GM08714 (cell line): Measurements from ENCODE around the gene GPR17.

ENCODE experiments used
- H3K4me3 ChIP-seq: fragments of 200-500 bp; sonication (Bioruptor generic); 2 replicates; pipeline ENCODE4 v1.5.1; 2014; ENCODE audit warnings: mild to moderate bottlenecking, low read length, inconsistent platforms
- ZNF274 ChIP-seq: IDR thresholded peaks from 2 replicates; pipeline ENCODE4 v1.6.1; 2012; ENCODE audit warnings: mild to moderate bottlenecking, low read depth, low read length

Gene GPR17

DNA sequence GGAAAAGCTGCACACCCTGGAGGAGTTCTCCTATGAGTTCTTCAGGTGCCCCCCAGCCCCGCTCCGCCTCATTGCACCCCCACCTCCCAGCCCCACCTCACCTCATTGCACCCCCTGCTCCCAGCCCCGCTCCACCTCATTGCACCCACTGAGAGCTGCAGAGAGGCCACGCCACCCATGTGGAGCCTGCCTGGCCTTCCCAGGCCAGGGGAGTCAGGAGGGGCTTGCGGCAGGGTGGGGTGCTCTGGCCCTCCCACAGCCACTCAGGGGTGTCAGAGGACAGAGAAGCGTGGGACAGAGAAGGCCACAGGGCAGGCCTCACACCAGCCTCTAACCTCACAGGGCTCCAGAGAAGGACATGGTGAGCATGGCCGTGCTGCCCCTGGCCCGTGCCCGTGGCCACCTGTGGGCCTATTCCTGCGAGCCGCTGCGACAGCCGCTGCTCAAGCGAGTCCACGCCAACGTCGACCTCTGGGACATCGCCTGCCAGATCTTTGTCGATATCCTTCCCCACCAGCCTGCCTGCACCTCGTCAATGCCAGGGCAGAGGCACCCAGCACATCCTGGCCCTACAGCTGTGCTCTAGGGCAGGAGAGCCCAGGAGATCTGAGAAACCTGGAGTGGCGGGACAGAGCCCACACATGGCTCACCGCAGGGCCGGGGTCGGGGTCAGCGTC, 15.0 kb upstream of the GPR17 start:
- no peak for TF ChIP-seq ZNF274
- H3K4me3 ChIP-seq = no peak overlapping the region

DNA sequence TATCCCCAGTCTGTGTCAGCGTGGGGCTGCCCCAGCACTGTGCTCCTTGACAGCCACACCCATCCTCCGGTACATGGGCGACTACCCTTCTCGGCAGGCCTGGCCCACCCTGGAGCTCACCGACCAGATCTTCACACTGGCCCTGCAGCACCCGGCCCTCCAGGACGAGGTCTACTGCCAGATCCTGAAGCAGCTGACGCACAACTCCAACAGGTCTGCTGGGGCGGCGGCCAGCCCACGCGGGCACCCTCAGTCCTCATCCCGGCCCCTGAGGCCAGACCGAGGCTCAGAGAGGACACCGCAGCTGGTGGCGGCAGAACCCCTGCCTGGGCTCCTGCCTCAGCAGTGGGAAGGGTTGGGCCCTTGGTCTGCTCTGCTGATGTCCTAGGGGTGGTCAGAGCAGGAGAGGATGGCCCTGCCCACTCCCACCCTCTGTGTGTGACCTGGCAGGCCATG, 14.4 kb upstream of the GPR17 start:
- no peak overlapping the region for H3K4me3 ChIP-seq
- no peak for TF ChIP-seq ZNF274

DNA sequence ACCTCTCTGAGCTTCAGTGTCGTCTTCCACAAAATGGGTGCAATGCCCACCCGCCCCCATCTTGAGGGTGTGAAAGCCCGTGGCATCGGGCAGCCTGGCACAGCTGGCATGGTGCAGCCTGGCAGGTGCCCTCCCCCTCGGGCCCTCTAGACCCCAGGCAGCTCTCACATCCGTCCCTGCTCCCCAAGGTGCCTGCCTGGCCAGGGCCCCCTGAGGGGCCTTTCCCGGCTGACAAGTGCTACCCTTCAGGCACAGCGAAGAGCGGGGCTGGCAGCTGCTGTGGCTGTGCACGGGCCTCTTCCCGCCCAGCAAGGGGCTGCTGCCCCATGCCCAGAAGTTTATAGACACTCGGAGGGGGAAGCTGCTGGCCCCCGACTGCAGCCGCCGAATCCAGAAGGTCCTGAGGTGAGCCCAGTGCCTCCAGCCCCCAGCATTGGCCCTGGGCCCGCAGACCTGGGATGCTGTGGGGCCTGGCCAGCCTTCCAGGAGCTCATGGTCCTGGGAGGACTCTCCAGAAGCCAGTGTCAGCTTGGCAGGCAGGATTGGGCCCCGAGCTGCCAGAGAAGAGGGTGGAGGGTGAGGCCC, 13.9 kb upstream of the GPR17 start:
- TF ChIP-seq ZNF274 = no peak
- H3K4me3 ChIP-seq = no peak overlapping the region

GRCh38 chr2:127632592-127633489, 13.1 kb upstream of the GPR17 start:
- no peak for TF ChIP-seq ZNF274
- H3K4me3 ChIP-seq = no peak overlapping the region

DNA sequence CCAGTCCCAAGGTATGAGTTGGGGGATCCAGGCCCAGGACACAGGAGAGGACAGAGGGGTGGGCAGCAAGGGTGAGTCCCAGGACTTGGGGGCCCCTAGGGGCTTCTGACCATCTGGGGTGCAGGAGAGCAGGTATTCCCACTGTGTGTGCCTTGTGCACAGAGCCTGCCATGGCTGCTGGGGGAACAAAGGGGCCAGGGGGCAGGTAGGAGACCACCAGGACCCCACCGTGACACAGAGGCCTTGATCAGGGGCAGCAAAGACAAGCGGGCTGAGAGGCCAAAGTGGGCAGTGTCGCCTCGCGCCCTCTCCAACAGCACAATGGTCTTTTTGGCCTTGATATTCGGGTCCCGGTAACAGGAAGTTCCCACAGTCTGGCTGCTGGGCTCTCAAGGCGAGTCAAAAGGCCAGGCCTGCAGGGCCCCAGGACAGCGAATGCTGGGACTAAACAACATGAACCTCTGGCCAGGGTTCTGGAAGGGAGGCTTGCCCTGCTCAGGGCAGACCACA, 12.3 kb upstream of the GPR17 start:
- H3K4me3 ChIP-seq = no peak overlapping the region
- no peak for TF ChIP-seq ZNF274

DNA sequence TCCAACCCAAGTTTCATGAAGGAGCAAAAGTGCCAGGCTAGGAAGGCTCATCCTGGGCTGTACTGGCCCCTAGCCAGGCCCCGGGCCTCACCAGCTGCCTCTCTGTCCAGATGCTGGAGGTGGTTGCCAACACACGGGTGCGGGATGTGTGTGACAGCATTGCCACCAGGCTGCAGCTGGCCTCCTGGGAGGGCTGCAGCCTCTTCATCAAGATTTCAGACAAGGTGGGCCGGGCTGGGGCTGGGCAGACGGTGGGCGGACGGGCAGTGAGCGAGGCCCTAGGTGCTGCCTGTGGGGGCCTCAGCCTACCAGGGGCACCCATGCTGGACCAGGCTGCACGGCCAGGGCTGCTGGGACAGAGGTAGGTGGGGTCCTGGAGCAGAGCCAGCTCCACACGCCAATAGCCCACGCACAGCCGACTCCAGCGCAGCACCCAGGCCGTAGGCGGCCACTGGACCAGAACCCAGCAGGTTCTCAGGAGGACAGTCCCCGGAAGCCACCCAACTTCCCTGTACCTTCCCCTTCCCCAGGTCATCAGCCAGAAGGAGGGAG, 11.8 kb upstream of the GPR17 start:
- no peak overlapping the region for H3K4me3 ChIP-seq
- no peak for TF ChIP-seq ZNF274

GRCh38 chr2:127634626-127635379, 11.2 kb upstream of the GPR17 start:
- no peak for TF ChIP-seq ZNF274
- H3K4me3 ChIP-seq = no peak overlapping the region

- no peak overlapping the region for H3K4me3 ChIP-seq
- no peak for TF ChIP-seq ZNF274
Measured at GRCh38 chr2:127635380-127636237, 10.3 kb upstream of the GPR17 start.

GRCh38 chr2:127636248-127637235, 9.4 kb upstream of the GPR17 start:
- H3K4me3 ChIP-seq = no peak overlapping the region
- TF ChIP-seq ZNF274 = no peak

DNA sequence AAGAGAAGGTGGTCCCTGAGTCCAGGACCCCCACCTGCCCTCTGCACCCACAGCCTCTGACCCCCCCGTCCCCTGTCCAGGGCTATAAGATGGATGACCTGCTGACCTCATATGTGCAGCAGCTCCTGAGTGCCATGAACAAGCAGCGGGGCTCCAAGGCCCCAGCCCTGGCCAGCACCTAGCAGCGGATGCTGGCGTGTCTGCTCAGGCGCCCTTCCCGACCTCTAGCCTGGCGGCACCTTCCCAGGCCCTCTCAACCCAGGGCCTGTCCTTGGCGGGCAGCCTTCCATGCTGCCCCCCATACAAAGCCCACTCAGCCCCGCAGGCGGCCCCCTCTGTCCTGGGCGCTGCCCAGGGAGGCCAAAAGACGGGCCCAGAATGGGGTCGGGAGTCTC, 8.7 kb upstream of the GPR17 start:
- no peak for TF ChIP-seq ZNF274
- H3K4me3 ChIP-seq = no peak overlapping the region

DNA sequence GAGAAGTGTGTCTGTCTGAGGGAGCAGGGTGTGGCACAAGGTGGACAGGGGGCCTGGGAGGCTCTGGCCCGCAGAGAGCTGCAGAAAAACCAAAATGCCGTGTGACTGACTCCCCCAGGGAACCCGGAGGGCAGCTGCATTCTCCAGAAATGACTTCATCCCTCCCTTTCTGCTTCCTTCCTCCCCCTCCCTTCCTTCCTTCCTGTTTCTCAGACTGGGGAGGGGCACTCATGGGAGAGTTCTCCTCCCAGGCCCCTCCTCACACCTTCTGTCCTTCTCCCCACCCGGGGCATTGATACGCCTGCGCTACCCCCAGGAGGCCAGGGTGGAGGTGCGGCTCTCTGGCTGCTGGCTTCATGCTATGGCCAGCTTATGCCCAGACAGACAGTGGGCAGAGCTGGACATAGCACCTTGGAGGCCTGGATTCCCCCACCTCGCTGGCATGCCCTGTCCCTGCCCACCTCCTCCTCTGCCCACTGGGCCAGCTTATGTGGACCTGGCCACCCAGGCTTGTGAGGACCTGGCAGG, 8.2 kb upstream of the GPR17 start:
- TF ChIP-seq ZNF274 = no peak
- H3K4me3 ChIP-seq = no peak overlapping the region

DNA sequence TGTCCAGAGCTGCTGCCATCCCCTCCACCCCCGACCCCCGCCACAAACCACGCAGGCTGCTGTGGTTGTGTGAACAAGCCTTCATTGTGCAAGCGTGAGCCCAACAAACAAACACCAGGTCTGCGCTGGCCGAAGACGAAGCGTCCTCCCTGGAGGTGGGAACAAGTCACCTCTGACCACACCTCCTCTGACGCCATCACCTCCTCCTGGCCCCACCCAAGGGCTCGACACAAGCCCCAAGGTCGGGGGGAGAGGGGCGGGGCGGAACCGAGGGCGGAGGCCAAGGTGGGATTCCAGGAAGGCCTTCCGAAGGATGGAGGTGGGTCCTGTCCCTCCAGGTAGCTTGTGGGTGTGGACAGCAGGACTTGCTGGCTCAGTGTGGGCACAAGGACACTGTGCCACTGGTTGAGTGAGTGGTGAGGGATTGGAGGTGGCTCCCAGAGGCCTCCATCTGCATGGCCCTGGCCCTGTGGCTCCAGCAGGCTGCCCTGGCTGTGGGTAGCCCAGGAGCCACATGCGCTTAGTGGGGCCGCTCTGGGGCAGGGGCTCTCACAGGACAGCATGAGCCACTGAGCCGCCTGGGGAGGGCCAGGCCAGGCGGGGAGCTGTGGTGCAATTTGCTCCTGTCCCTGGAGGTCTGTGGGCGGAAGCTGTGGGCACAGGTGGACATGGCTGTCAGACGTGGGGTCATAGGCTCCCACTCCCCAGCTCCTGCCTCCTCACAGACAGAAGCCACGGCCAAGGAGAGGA, 7.4 kb upstream of the GPR17 start:
- no peak overlapping the region for H3K4me3 ChIP-seq
- no peak for TF ChIP-seq ZNF274
